Stimulated activated naive CD8-positive, alpha-beta T cell treated with anti-CD3 and anti-CD28 coated beads, Interleukin-15, Interleukin-2, amounts not matched to agents 100 U/mL and 50 U/mL, for 24 hours (primary cell): ENCODE data around the gene NDFIP1.
A peak's percentile ranks its signal among the peaks of the same experiment; 100 is the strongest.

ENCODE experiments used
- ATAC-seq: fragments of 150-1000 bp; cut with Tn5 transposase; one replicate; pipeline ENCODE4 v1.10.0; 2021
- DNase-seq: peaks from one replicate; pipeline ENCODE4 v3.0.0; 2021

Gene NDFIP1

DNA sequence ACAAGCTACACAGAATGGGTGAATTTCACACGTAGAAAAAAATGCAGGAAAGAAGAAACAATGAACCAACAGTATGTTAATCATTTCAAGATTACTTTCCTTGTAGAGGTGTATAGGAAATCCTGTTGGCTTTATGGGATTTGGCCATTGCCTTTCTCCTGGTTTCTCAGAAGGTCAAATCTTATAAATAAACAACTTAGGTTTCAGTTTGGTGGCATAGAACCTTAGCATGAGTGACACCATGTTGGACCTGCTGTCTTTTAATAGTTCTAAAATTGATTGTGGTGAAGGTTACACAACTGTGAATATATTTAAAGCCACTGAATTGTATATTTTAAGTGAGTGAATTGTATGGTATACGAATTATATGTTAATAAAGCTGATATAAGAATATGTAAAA, 16.7 kb upstream of the NDFIP1 start:
- DNase-seq (no peak), ATAC-seq (no peak)

GRCh38 chr5:142095035-142095434, 13.5 kb upstream of the NDFIP1 start:
- ATAC-seq (peak; percentile 47), DNase-seq (peak; percentile 80)

GRCh38 chr5:142095651-142096330, 12.8 kb upstream of the NDFIP1 start:
- ATAC-seq (peak; percentile 95), DNase-seq (peak; percentile 83)

- no peak for DNase-seq
- no peak for ATAC-seq
Measured at GRCh38 chr5:142096382-142096781, 12.2 kb upstream of the NDFIP1 start.

DNA sequence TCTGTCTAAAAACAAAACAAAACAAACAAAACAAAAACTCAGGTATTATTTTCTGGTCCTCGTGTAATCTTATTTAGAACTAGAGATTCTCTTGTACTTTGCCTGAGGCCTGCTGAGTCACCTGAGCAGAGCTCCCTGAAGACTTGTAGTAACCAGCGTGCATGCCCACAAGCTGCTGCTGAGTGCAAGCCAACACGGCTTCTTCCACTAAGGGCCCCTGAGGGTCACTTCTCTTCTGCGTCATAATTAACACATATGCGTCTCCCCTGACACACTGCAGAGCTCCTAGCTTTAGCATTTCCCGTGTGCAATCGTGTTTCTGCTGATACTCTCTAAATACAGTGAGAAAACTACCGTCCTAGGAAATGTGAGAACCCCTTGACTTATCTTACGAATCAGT, 10.9 kb upstream of the NDFIP1 start:
- peak; percentile 44 for DNase-seq
- ATAC-seq, result no peak

GRCh38 chr5:142098275-142098674, 10.3 kb upstream of the NDFIP1 start:
- no peak for ATAC-seq
- no peak for DNase-seq

- DNase-seq, result no peak
- ATAC-seq, result no peak
Measured at GRCh38 chr5:142098931-142099330, 9.6 kb upstream of the NDFIP1 start.

- DNase-seq (no peak), ATAC-seq (no peak)
Measured at GRCh38 chr5:142100307-142100706, 8.3 kb upstream of the NDFIP1 start.

DNA sequence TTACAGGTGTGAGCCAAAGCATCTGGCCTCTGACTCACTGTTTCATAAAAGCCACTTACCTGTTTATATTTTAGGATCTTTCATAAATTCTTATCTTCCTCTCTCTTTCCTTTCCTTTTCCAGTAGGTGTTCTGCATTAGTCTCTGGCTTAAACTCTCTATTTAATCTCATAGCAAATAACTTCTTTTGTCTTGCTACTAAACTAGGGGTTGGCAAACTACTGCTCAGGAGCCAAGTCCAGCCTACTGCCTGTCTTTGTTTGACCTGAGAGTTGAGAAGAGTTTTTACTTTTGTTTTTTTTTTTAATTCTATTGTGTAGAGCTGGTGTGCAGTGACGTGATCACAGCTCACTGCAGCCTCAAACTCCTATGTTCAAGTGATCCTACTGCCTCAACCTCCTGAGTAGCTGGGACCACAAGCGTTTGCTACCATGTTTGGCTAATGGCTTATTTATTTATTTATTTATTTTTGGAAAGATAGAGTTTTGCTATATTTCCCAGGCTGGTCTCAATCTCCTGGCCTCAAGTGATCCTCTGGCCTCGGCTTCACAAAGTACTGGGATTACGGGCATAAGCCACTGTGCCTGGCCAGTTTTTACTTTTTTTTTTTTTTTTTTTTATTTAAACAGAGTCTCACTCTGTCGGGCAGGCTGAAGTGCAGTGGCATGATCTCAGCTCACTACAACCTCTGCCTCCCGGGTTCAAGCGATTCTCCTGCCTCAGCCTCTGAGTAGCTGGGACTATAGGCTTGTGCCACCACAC, 5.4 kb upstream of the NDFIP1 start:
- ATAC-seq, result no peak
- DNase-seq, result no peak

- DNase-seq (no peak), ATAC-seq (peak; percentile 41)
Measured at GRCh38 chr5:142104491-142104890, 4.1 kb upstream of the NDFIP1 start.

- DNase-seq (no peak), ATAC-seq (no peak)
Measured at GRCh38 chr5:142106061-142106460, 2.5 kb upstream of the NDFIP1 start.

- ATAC-seq, result no peak
- DNase-seq, result no peak
Measured at GRCh38 chr5:142107036-142107735, 1.4 kb upstream of the NDFIP1 start.

GRCh38 chr5:142107736-142108431, 695 bp upstream of the NDFIP1 start:
- ATAC-seq (no peak), DNase-seq (no peak)

GRCh38 chr5:142109331-142110045, 909 bp downstream of the NDFIP1 start:
- ATAC-seq, result peak; percentile 28
- DNase-seq, result no peak

DNA sequence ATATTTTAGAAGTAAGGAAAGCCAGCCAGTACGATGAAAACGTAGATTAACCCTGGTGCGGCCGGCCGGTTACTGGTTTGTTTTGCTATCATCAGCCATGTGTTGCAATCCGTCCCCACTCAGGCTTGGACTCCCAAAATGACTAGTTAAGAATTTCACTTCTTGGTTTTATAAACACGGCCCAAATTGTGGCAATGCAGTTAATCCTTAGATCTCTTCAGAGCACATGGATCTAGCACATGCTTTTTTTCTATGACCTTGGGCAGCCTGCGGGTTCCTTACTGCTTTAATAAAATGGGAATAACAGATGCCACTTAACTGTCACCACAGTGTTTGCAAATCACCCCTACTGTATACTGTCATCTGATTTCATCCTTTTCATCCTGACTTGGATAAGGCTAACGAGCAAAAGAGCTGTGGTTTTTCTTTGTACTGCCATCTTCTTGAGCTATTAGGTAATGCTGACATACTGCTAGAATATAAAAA, 1.5 kb downstream of the NDFIP1 start:
- no peak for ATAC-seq
- DNase-seq, result no peak

DNA sequence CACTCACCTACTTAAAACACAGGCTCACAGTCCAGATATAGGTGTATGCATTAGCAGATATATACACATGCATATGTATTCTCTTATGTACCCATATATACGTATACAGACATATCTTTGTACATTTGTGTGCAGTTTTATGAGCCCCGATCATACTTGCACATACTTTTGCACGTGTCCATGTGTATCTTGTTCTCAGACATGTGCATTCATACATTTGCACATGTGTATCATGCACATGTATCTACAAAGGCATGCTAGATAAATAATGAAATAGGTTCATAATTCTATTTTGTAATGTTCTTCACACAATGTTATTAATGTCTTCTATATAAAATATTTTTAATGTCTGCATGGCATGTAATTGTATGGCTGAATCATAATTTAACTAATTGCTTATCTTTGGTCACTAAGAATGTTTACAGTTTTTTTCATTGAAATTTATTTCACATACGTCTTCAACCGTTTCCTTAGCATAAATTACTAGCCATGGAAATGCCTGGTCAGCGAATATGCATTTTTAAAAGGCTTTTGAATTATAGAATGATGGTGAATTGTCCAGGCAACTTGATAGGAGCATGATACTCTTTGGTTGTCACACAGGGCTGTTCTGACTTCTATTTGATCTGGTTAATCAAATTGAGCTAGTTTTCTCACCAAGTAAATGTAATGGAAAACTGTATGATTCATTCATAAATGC, 2.6 kb downstream of the NDFIP1 start:
- DNase-seq, result no peak
- no peak for ATAC-seq

GRCh38 chr5:142114687-142115086, 6.1 kb downstream of the NDFIP1 start:
- ATAC-seq, result no peak

GRCh38 chr5:142115937-142116614, 7.5 kb downstream of the NDFIP1 start:
- DNase-seq, result no peak
- ATAC-seq, result no peak

More at GRCh38 chr5:142114687-142115086, 6.1 kb downstream of the NDFIP1 start:
- no peak for DNase-seq

GRCh38 chr5:142117579-142118151, 9.1 kb downstream of the NDFIP1 start:
- no peak for DNase-seq

DNA sequence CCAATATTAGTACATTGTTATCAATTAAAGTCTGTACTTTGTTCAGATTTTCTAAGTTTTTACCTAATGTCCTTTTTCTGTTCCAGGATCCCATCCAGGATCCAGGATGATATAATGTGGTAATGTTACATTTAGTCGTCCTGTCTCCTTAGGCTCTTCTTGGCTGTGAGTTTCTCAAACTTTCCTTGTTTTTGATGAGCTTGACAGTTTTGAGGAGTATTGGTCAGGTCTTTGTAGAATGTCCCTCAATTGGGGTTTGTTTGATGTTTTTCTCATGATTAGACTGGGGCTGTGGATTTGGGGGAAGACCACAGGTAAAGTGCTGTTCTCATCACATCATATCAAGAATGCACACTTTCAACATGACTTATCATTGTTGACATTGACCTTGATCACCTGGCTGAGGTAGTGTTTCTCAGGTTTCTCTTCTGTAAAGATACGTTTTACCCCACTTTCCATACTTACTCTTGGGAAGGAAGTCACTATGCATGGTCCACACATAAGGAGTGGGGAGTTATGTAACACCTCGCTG, 9.6 kb downstream of the NDFIP1 start:
- DNase-seq (no peak), ATAC-seq (no peak)

More at GRCh38 chr5:142117579-142118151, 9.1 kb downstream of the NDFIP1 start:
- ATAC-seq, result no peak
